HG03469 (cell line): Measurements from ENCODE around the gene BPIFB2.
"Not testable (repeated sequence)": the region's sequence is repeated elsewhere in the genome, so short reads cannot be mapped to it uniquely, and the experiment has no call there.

Experiments
- ATAC-seq: cut with Tn5 transposase; IDR thresholded peaks from one replicate; pipeline ENCODE4 v1.9.1; 2021; ENCODE audit warnings: mild to moderate bottlenecking, moderate library complexity, moderate number of reproducible peaks; ENCODE audit not compliant: unreplicated experiment

BPIFB2 gene

DNA sequence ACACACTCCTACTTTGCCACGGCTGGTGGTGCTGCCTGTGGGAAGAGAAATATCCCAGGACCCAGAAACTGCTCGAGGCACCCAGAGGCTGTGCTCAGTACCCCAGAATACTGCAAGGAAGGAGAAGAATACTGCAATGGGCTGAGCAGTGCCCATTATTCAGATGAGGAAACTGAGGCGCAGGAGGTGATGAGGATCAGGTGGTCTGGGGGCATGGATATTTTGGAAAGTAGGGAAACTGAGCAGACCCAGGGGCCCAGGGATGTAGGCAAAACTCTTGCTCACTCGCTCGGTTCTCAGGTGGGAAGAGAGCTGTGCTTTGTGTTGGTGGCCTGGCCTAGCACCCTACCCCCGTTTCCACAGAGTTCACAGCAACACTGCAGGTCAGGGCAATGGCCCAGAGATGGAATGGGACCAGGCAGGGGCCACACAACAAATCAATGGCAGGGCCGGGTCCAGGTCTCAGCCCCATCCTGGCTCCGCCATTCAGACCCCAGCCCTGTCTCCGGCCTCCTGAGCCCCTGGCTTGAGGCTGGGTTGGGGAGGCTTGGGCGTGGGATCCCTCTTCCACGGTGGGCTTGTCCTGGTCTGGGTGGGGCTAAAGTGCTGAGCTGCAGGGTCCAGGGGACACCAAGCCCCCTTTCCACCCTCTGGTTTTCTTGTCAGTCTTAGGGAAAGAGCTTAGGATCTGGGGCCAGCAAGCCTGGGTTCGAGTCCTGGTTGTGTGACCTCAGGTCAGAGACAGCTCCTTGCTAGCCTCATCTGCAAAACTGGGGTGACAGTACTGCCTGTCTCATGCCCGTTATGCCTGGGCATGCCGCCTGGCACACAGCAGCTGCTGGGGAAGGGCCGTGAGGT lies 37.2 kb upstream of the BPIFB2 start:
- no peak for ATAC-seq

DNA sequence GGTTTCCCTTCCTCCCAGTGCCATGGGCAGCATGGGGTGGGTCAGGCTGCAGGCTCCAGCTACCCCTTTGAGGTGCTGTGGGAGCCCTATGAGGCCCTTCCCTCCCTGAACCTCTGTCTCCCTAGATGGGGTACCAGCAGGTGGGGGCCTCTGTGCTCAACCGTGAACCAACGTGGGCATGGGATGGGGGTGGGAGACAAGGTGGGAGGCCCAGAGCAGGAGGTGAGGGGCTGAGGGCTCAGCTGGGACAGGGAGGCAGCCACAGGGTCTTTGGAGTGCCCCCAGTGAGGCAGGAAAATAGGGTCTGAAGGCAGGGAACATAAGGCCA lies 36.6 kb upstream of the BPIFB2 start:
- ATAC-seq, result no peak

DNA sequence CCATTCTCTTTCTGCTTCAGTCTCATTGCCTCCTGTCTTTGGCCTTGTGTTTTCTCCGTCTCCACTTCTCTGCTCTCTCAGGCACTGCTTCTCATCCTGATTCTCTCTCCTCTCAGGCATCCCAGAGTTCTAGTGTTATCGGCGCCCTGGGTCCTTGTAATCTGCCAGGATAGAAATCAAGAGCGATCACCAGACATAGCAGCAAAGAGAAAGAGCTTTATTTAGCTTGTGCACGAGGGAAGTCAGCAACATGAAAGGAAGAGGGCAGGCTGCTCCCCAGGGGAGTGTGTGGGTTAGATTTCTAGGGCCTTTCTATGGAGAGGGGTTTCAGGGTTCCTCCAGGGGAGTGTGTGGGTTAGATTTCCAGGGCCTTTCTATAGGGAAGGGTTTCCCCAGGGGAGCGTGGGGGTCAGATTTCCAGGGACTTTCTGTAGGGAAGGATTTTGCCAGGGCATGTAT lies 35.8 kb upstream of the BPIFB2 start:
- peak; percentile 18 for ATAC-seq

DNA sequence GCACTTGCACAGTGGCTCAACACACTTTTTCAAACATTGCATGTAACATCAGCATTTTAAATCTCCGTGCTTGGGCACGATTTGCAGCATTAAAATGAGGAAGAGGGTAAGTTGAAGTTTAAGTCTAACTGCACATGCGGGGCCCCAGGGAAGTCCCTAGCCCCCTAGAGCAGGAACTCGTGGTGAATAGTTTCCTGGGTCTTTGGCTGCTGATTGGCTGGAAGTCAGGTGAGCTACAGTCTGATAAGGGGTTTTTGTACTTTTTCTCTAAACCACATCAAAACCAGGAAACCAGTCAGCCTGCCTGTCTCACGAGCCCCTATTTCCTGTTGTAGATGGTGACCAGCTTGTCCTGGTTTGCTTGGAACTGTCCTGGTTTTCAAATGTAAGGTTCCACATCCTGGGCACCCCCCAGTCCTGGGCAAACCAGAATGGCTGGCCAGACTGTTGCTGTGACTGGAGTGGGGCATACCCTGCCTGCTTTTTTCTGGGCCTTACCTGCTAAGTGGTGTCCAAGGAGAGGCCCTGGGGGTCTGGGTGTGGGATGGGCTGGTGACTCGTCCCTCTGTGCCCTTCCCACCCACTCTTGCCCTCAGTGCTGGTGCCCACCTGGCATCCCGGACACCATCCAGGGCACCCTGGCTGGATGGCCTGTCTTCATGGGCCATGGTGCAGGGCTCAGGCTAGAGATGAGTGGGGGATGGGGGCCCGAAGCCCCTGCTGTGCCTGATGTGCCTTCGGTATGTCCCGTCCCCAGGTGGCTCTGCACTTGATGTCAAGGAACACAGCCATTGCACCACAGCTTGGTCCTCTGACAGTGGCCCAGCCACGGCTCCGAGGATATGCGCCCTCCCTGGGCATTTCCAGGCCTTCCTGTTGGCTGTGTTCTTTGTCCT lies 35.1 kb upstream of the BPIFB2 start:
- ATAC-seq, result peak; percentile 59

DNA sequence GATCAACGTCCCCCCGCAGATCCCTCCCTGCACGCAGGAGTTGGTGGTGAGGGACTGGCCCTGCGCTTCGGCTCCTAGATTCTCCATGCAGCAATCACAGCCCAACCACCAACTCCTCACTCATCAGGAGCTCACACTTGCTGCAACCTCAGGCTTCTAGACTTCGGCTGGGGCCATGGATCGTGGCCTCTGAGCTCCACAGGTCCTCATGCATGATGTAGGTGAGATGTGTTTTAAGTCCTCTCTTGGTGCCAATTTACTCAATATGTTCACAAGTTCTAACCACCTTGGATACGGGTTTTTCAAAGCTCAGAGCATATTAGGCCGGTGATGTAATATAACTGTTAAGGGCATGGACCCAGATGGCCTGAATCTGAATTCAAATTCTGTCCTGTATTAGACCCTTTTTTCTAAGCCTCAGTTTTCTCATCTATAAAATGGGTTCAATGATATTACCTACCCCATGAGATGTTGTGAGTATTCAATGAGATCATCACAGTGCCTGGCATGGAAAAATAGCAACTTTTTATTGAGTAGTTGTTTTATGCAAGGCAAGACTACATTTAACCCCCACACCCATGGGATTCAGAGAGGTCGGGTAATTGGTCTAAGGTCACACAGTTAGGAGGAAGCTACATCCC lies 34.3 kb upstream of the BPIFB2 start:
- ATAC-seq, result no peak

DNA sequence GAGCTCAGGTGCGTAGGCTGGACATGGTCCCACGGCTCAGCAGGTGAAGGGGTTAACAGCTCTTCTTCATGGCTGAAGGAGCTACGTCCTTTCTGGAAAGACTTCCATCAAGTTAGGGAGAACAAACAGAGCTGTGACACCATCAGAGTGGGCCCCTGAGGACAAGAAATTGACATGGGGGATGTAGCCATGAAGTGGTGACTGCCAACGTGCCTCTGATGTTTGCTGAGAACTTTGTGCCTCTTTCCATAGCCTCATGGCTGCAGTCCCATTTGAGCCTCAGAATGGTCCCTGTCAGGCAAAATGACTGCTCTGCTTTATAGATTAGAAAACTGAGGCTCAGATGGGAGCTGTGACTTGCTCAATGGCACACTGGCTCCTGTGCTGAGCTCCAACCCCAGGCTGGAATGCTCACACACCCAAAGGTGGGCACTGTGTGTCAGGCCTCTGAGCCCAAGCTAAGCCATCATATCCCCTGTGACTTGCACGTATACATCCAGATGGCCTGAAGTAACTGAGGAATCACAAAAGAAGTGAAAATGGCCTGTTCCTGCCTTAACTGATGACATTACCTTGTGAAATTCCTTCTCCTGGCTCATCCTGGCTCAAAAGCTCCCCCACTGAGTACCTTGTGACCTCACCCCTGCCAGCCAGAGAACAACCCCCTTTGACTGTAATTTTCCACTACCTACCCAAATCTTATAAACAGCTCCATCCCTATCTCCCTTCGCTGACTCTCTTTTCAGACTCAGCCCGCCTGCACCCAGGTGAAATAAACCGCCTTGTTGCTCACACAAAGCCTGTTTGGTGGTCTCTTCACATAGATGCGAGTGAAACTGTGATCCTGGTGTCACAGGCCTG lies 33.1 kb upstream of the BPIFB2 start:
- ATAC-seq, result not testable (repeated sequence)

DNA sequence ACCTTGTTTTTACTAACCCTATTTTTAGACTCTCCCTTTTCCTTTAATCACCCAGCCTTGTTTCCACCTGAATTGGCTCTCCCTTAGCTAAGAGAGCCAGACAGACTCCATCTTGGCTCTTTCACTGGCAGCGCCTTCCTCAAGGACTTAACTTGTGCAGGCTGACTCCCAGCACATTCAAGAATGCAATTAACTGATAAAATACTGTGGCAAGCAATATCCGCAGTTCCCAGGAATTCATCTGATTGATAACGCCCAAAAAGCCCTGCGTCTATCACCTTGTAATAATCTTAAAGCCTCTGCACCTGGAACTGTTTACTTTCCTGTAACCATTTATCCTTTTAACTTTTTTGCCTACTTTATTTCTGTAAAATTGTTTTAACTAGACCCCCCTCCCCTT lies 32.4 kb upstream of the BPIFB2 start:
- not testable (repeated sequence) for ATAC-seq

DNA sequence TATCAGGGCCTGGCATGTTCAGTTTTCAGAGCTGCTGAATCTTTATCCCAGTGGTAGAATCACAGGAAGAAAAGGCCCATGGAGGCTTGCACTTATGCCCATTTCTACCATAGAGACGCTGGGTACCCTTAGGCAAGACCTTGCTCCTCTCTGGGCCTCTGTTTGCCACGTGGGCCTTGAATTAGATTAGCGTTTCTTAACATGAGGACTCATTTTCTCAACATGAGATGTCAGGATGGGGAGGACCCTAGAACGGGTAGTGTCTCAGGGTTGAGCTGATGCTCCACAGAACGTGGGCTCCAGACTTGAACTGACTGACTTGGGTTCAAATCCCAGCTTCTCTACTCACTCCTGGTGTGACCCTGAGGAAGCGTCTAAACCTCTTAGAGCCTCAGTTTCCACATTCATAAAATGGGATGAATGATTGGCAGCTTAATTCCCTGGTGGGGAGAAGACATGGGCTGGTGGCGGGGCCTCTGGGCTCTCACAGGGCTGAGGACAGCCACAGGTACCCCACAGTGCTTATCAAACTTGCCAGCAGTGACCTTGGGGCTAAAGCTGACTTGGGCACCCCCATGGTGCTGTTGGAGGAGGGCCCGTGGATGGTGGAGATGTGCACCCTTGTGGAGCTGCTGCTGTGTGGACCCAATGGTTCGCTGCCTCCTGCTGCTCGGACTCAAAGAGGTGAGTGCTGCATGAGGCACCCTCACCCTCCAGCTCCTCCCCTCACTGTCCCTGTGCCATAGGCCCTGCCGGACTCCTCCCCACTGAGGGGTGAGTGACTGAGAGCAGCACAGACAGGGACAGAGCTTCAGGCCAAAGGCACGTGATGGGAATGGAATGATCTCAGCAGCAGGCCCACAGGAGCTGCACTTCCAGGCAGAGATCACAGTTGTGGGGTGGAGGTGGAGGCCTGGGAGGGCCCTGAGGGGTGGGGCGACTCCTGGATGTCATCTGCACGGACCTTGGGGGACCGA lies 31.5 kb upstream of the BPIFB2 start:
- no peak for ATAC-seq

DNA sequence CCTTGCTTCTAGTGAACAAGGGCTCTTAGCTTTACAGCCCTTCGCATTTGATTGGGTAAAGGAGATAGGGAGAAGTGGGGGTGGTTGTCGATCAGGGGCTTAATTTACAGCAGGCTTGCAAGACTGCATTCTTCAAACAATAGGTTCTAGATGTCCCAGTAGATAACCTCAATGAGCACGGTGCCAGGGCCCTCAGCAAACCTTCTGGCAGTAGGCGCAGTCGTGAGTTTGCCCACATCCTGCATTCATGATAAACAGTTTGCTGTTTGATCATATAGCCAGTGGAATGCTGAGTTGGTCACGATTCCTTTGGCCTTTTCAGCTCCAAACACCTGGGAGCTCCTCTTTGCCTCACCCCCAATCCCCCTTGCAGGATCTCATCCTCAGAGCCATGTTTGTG lies 30.8 kb upstream of the BPIFB2 start:
- ATAC-seq, result no peak

DNA sequence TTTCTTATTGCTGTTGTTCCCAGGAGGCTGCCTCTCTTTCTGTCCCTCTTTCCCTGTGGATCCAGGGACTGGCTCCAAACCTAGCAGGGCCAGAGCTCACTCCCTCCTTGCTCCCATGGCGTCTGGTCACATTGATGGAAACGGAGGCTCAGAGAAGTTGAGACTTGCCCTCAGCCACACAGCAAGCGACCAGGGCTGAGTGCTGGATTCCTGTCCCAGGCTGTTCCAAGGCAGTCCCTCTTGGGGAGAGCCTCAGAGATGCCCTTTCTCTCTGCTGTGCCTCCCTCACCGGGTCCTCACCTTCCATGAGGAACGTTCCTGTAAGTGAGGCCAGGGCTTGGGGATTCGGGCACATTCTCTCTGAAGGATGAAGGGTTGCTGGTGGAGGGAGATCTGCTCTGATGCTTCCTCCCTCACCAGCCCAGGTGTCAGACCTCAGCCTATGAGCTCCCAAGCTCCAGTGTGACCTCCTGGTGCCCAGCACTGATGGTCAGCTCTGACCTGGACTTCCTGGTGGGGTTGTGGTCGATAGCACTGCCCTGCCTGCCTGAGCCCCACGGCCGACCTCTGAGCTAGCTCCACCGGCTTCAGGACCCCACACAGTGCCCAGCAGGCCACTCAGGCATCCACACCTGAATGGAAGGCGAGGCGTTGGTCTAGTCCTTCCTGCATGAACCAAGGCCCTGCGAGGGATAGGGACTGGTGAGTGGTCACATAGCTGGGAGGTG lies 30.1 kb upstream of the BPIFB2 start:
- no peak for ATAC-seq

DNA sequence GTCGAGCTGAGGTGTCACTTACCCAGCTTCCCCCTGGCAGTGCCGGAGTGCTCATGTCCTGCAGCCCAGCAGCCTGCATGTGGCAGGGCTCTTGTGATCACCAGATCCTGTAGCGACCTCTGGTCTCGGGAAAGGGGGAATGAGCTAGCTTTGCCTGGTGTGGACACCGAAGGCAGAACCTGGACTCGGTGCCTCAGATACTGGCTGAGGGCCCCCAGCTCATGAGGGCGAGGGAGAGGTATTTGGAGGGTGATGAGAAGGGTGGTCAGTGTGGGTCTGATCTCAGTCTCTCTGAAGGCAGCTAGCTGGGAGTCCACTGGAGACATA lies 29.5 kb upstream of the BPIFB2 start:
- ATAC-seq, result no peak

DNA sequence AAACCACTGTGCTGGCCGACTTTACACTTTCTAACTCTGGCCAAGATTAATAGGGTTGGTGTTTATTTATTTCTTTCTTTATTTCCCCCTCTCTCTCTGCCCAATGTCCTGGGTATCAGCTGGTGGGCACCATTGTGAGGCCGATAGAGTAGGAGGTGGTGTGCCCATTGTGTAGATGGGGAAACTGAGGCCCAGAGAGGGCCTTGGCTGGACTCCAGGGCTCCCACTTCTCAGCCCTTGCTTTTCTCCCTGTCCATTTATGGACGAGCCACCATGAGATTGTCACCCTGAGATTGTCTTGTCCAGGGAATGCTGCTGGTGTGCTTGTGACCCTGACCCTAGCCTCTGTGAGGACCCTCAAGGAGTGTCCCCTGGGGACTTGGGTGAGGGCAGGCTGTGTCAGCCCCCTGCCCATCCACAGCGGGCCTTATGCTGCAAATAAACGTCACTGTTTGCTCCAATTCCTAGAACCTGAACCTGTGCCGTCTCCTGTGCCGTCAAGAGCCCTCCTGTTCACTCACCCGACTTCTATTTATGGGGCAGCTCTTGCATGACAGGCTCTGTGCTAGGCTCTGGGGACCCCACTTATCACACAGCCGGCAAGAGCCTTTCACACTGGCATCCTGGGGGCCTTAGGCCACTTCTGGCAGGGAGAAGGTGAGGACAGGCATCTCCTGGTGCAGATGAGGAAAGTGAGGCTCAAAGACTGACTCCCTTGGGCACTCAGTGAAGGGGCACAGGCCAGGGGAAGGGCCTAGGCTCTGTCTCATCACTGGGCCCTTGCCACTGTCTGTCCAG lies 28.1 kb upstream of the BPIFB2 start:
- ATAC-seq, result no peak

DNA sequence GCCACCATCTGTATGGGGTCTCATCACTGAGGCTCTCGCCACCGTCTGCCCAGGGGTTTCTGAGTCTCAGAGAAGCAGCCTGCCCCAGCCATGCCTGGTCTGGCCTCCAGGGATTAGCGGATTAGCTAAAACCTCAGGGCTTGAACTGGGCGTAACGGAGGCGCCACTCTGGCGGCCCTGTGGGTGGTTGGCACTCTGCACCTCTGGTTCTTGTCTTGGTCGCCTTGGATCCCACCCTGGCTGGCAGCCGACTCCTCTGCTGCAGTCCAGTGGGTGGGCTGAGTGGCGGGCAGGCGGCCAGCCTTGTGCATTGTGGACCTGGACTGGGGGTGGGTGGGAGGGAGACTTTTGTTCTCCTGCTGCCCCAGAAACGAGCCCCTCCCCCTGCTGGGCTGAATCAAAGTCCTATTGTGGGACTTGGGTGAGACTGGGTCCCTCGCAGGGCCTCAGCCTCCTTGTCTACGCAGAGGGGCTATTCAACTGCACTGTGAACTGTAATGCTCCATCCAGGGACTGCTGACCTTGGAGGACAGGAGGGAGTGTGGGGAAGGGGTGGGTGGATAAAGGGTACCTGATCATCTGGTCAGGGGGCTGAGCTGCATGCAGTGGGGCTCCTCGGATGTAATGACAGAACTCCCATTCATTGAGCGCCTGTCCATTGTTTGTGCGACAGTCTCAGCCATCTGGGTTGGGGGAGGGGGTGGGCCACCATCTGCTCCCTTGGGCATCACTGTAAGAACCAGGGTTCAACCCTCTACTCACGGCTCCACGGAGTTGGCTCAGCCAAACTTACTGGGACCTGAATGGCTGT lies 27.2 kb upstream of the BPIFB2 start:
- ATAC-seq, result no peak

DNA sequence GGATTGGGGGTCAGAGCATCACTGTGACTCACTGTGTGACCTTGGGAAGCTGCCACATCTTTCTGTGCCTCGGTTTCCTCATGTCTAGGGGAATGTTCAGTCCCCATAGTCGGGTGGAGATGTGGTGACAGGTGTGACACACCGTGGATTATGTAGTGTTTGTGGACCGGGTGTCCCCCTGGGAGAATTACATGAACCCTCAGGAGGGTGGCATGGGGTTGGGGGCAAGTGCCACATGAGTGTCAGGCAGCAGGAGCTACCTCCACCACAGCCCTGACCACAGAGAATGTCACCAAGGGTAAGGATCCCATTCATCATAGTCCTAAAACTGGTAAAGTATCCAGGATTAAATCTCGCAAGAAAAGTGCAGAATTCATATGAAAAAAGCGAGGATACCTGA lies 26.5 kb upstream of the BPIFB2 start:
- no peak for ATAC-seq

DNA sequence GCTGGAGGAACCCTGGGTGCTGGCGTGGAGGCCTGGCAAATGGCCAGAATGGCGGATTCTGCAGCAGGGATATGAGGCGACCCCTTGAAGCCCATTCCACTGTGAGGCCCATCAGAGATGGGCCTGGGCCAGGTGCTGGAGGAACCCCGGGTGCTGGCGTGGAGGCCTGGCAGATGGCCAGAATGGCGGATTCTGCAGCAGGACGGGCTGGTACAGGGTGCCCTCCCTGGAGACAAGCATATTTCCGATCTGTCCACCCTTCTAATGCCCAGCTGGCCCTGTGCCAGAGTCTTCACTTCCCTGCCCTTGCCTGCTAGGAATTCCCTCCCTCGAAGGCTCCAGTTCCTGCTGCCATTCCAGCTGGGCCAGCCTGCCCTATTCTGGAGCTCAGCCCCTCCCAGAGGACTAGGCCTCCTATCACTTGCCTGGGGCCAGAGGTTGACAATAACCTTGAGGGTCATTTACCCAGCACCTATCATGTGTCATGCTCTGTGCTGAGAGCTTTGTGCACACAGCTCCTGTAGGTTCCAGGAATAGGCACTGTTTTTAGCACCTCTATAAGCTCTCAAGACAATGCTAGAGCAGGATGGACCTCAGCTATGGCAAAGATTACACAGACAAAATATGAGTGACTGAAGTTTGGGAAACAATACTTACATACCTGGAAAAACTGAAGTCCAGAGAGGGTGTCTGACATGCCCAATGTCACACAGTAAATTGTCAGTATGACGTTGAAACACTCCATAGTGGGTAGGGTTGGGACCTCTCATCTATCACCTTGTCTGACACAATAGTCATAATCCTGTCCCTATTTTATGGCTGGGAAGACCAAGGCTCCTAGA lies 24.7 kb upstream of the BPIFB2 start:
- ATAC-seq, result no peak

DNA sequence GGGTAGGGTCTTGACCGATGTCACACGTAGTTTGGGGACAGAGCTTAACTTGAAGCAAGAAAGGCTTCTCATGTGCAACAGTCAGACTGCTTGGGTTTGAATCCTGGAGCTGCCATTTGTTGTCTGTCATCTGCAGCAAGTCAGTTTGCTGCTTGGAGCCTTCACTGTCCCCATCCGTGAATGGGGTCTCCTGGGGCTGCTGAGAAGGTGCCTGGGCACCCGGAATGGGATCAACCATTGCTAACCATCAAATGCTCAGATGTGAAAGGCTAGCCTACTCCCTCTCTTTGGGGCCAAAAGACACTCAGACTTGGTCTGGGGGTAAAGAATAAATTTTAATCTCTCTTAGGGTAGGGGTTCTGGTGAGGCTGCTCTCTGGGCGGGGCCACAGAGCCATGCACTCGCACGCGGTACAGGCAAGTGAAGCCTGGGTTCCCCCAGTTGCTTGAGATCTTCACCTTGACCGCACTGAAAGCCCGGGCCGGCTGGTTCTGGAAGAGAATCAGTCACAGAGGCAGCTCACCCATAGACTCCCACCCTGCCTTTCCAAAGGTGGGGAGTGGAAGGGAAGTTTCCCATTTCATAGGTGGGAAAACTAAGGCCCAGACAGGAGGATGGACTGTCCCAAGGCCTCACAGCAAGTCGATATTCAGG lies 23.9 kb upstream of the BPIFB2 start:
- ATAC-seq, result no peak
